Body of pancreas (tissue), 4 donors: Measurements from ENCODE around the gene TOX2.

Source experiments
- CTCF ChIP-seq, 7 experiments: fragments of 450-650 bp in 4 of 7; fragments of 200-600 bp in 3 of 7; sonication (generic) in 3 of 7; IDR thresholded peaks; one replicate each; pipeline ENCODE4 v1.5.1; 2016 to 2019; ENCODE audit warnings: antibody characterized with exemption in 7 of 7
- POLR2A ChIP-seq, 3 donors: fragments of 450-650 bp; IDR thresholded peaks; one replicate each; pipeline ENCODE4 v1.6.1; 2016; ENCODE audit warnings: antibody characterized with exemption in 3 of 3, mild to moderate bottlenecking in 2 of 3

GRCh38 chr20:44028003-44028730, 113.5 kb downstream of the TOX2 start:
- TF ChIP-seq CTCF (IDR thresholded peaks at IDR 0.05) (no peak), POLR2A (IDR thresholded peaks at IDR 0.05) (no peak)
